Sigmoid colon (tissue), 4 donors: ENCODE data around the gene SPAG5.

Experiments used
- CTCF ChIP-seq, 4 experiments: fragments of 450-650 bp in 3 of 4; fragments of 200-600 bp in 1 of 4; IDR thresholded peaks; one replicate each; pipeline ENCODE4 v1.5.1; 2016 to 2019; ENCODE audit warnings: antibody characterized with exemption in 4 of 4, mild to moderate bottlenecking in 3 of 4, moderate library complexity in 2 of 4
- POLR2A ChIP-seq, 2 donors: fragments of 450-650 bp; IDR thresholded peaks; one replicate each; pipeline ENCODE4 v1.6.1; 2016; ENCODE audit warnings: antibody characterized with exemption in 2 of 2, mild to moderate bottlenecking in 2 of 2, moderate library complexity in 2 of 2
- POLR2AphosphoS5 ChIP-seq, 4 donors: sonication (generic); formaldehyde crosslinking; IDR thresholded peaks; one replicate each; pipeline ENCODE4 v1.6.1; 2017; ENCODE audit warnings: antibody characterized with exemption in 4 of 4

GRCh38 chr17:28612936-28613872 lies 14.4 kb upstream of the SPAG5 start:
- TF ChIP-seq POLR2AphosphoS5 (IDR thresholded peaks at IDR 0.05) (no peak), POLR2A (IDR thresholded peaks at IDR 0.05) (no peak), CTCF (IDR thresholded peaks at IDR 0.05) (peak; percentile 21 to 72 (median 48))
